ENCODE results near the gene RTN1.

RTN1 gene

DNA sequence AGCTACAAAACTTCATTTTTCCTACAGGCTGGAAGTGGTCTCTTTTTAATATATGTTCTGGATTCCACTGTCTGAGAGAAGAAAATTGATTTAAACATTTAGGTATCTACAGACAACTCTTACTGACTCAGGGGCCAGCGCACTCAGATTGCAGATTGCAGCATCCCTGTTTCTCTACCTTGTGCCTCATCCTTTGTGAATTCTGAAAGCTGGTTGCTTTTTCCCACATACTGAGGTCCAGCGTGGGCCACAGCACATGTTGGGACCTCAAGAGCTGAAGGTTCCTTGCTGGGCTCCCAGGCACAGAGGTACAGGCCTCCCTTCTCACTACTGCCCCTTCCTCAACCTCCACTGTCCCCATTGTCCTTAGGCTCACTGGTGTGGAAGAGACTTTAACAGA, 192.2 kb downstream of the RTN1 start:
- no peak overlapping the region for H3K4me2 ChIP-seq (ENCODE audit: low read depth, low read length)
- no peak overlapping the region for H3K27ac ChIP-seq (ENCODE audit: low read length)
- H3K9ac ChIP-seq (ENCODE audit: low read length): no peak overlapping the region
- H3K4me3 ChIP-seq (ENCODE audit: low read length): no peak overlapping the region
- no peaks in the 10 kb centered on the region for H3K4me1 ChIP-seq (ENCODE audit: low read length)
- no peak for TF ChIP-seq EZH2 (optimal IDR thresholded peaks at IDR 0.05; ENCODE audit: low read depth, low read length)
- TF ChIP-seq, protein P1, sequence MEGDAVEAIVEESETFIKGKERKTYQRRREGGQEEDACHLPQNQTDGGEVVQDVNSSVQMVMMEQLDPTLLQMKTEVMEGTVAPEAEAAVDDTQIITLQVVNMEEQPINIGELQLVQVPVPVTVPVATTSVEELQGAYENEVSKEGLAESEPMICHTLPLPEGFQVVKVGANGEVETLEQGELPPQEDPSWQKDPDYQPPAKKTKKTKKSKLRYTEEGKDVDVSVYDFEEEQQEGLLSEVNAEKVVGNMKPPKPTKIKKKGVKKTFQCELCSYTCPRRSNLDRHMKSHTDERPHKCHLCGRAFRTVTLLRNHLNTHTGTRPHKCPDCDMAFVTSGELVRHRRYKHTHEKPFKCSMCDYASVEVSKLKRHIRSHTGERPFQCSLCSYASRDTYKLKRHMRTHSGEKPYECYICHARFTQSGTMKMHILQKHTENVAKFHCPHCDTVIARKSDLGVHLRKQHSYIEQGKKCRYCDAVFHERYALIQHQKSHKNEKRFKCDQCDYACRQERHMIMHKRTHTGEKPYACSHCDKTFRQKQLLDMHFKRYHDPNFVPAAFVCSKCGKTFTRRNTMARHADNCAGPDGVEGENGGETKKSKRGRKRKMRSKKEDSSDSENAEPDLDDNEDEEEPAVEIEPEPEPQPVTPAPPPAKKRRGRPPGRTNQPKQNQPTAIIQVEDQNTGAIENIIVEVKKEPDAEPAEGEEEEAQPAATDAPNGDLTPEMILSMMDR (IDR thresholded peaks at IDR 0.05; ENCODE audit: low read length): no peak
- no peak for TF ChIP-seq EZH2phosphoT487 (IDR thresholded peaks at IDR 0.05; ENCODE audit: low read length)
- H3K27me3 ChIP-seq (replicated peaks; ENCODE audit: insufficient read depth, low read length): no peaks in the 10 kb centered on the region
- no peaks in the 10 kb centered on the region for H4K20me1 ChIP-seq (ENCODE audit: insufficient read depth, low read length)
- H3K9me2 ChIP-seq (replicated peaks; ENCODE audit: insufficient read depth, low read length): no peaks in the 10 kb centered on the region
- DNase-seq: no peak
- H3K79me2 ChIP-seq (ENCODE audit: low read length): no peaks in the 10 kb centered on the region
- no peak overlapping the region for H2AFZ ChIP-seq (ENCODE audit: low read length)
- no peaks in the 10 kb centered on the region for H3F3A ChIP-seq (ENCODE audit: insufficient read depth, low read length)
- no peaks in the 10 kb centered on the region for H3K9me3 ChIP-seq (replicated peaks; ENCODE audit: insufficient read depth, low read length)
- H3K36me3 ChIP-seq (replicated peaks; ENCODE audit: insufficient read depth, low read length): no peaks in the 10 kb centered on the region

DNA sequence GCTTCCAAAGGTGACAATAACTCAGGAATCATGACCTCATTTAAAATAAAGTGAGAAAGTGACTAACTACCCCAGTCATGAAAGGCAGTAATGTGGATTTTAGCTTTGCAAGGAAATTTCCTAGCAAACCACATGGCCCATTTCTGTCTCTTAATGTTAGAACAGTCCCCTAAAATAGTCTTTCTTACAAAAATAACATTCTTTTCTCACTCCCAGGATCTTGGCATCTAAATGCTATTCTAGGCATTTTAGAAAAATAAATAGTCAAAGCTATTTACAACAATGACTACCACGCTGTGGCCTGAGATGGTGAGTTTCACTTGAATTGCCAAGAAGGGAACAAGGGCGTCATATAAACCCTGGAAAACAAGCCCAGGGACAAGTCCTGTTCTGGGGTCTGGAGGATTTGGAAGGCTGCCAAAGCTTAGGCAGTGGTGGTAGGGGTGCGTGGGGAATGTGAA, 192.8 kb downstream of the RTN1 start:
- Histone ChIP-seq H3K4me3 (ENCODE audit: low read length) (no peak overlapping the region), H3K4me1 (ENCODE audit: low read length) (no peaks in the 10 kb centered on the region), H3F3A (ENCODE audit: insufficient read depth, low read length) (no peaks in the 10 kb centered on the region), H3K36me3 (replicated peaks; ENCODE audit: insufficient read depth, low read length) (no peaks in the 10 kb centered on the region), H4K20me1 (ENCODE audit: insufficient read depth, low read length) (no peaks in the 10 kb centered on the region), H3K27ac (ENCODE audit: low read length) (no peak overlapping the region), H3K9ac (ENCODE audit: low read length) (no peak overlapping the region), H3K4me2 (ENCODE audit: low read depth, low read length) (no peak overlapping the region), H3K79me2 (ENCODE audit: low read length) (no peaks in the 10 kb centered on the region), H3K9me3 (replicated peaks; ENCODE audit: insufficient read depth, low read length) (no peaks in the 10 kb centered on the region), H3K9me2 (replicated peaks; ENCODE audit: insufficient read depth, low read length) (no peaks in the 10 kb centered on the region), H3K27me3 (replicated peaks; ENCODE audit: insufficient read depth, low read length) (no peaks in the 10 kb centered on the region), H2AFZ (ENCODE audit: low read length) (no peak overlapping the region)
- no peak for DNase-seq
- TF ChIP-seq EZH2 (optimal IDR thresholded peaks at IDR 0.05; ENCODE audit: low read depth, low read length): no peak
- TF ChIP-seq, protein P1 (IDR thresholded peaks at IDR 0.05; ENCODE audit: low read length): no peak
- no peak for TF ChIP-seq EZH2phosphoT487 (IDR thresholded peaks at IDR 0.05; ENCODE audit: low read length)

DNA sequence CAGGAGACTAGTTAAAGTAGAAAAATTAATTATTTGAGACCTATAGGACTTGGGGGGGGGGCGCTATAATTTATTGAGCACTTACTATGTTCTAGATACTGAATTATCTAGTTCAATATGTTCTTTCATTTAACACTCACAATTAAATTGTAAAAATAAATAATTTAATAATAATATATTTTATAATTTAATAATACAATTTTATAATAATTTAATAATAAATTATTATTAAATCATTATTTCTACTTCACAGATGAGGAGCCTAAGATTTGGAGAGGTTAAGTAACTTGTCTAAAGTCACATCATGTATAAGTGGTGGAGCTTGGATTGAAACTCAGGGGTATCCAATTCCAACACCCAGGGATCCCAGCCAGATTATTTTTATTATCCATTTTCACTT, 195.2 kb downstream of the RTN1 start:
- H3K27ac ChIP-seq (ENCODE audit: low read length): no peak overlapping the region
- H3K4me3 ChIP-seq (ENCODE audit: low read length): no peak overlapping the region
- H3K4me2 ChIP-seq (ENCODE audit: low read depth, low read length): no peak overlapping the region
- no peaks in the 10 kb centered on the region for H4K20me1 ChIP-seq (ENCODE audit: insufficient read depth, low read length)
- no peaks in the 10 kb centered on the region for H3K27me3 ChIP-seq (replicated peaks; ENCODE audit: insufficient read depth, low read length)
- no peaks in the 10 kb centered on the region for H3K36me3 ChIP-seq (replicated peaks; ENCODE audit: insufficient read depth, low read length)
- no peaks in the 10 kb centered on the region for H3K9me3 ChIP-seq (replicated peaks; ENCODE audit: insufficient read depth, low read length)
- no peaks in the 10 kb centered on the region for H3K4me1 ChIP-seq (ENCODE audit: low read length)
- H2AFZ ChIP-seq (ENCODE audit: low read length): no peak overlapping the region
- H3K9me2 ChIP-seq (replicated peaks; ENCODE audit: insufficient read depth, low read length): no peaks in the 10 kb centered on the region
- no peaks in the 10 kb centered on the region for H3F3A ChIP-seq (ENCODE audit: insufficient read depth, low read length)
- H3K9ac ChIP-seq (ENCODE audit: low read length): no peak overlapping the region
- no peak for DNase-seq
- TF ChIP-seq EZH2phosphoT487 (IDR thresholded peaks at IDR 0.05; ENCODE audit: low read length) (no peak), EZH2 (optimal IDR thresholded peaks at IDR 0.05; ENCODE audit: low read depth, low read length) (no peak)
- TF ChIP-seq, protein P1 (IDR thresholded peaks at IDR 0.05; ENCODE audit: low read length): no peak
- H3K79me2 ChIP-seq (ENCODE audit: low read length): no peaks in the 10 kb centered on the region

All from MM.1S (cell line).